PC-3 (cell line): Measurements from ENCODE around the gene OR56B4. TPM values are rescaled to one million over a fixed set of nuclear protein-coding genes. Genes with fewer than 3 reads are reported as not detected.

Experiments used
- ATAC-seq: fragments of 200-7000 bp; cut with Tn5 transposase; 2 replicates; pipeline ENCODE4 v1.9.1; 2020; ENCODE audit warnings: mild to moderate bottlenecking, moderate library complexity
- BruUV-seq: library from RNA; stranded (reverse); fragments of 400-500 nt; replicated peaks from 2 replicates; lab custom pipeline; 2021; lab: Mats Ljungman, UMichigan
- CTCF ChIA-PET: fragments of 300-600 bp; sonication (Branson Sonifier 250); formaldehyde crosslinking; loops from one replicate; lab custom pipeline; 2022; ENCODE audit warnings: antibody characterized with exemption; lab: Charles Lee
- POLR2A ChIA-PET: fragments of 300-600 bp; sonication (Branson Sonifier 250); formaldehyde crosslinking; loops from one replicate; lab custom pipeline; 2022; ENCODE audit warnings: antibody characterized with exemption; ENCODE audit not compliant: unreplicated experiment; lab: Charles Lee
- DNase-seq: peaks from one replicate; pipeline ENCODE4 v3.0.0-alpha.2; 2015
- H2AFZ ChIP-seq: fragments of 300-600 bp; sonication (generic); 2 replicates; pipeline ENCODE4 v1.6.0; 2016; ENCODE audit warnings: antibody characterized with exemption, low read length
- H3F3A ChIP-seq: fragments of 300-600 bp; sonication (generic); one replicate; pipeline ENCODE4 v1.6.0; 2017; ENCODE audit warnings: antibody characterized with exemption, low read length, control low read depth, mild to moderate bottlenecking; ENCODE audit not compliant: unreplicated experiment
- H3K27ac ChIP-seq: fragments of 300-600 bp; sonication (generic); 2 replicates; pipeline ENCODE4 v1.5.1; 2016; ENCODE audit warnings: mild to moderate bottlenecking, low read length
- H3K27me3 ChIP-seq: fragments of 300-600 bp; sonication (generic); 2 replicates; pipeline ENCODE4 v1.6.1; 2016; ENCODE audit warnings: low read length, mixed read lengths
- H3K36me3 ChIP-seq: fragments of 300-600 bp; sonication (generic); 2 replicates; pipeline ENCODE4 v1.6.1; 2016; ENCODE audit warnings: low read depth, mixed run types, low read length, mixed read lengths
- H3K4me1 ChIP-seq: fragments of 300-600 bp; sonication (generic); 2 replicates; pipeline ENCODE4 v1.5.1; 2016; ENCODE audit warnings: low read length; ENCODE audit not compliant: insufficient read depth
- H3K4me2 ChIP-seq: fragments of 300-600 bp; sonication (generic); 2 replicates; pipeline ENCODE4 v1.6.0; 2016; ENCODE audit warnings: low read length
- H3K4me3 ChIP-seq: fragments of 300-600 bp; sonication (generic); 2 replicates; pipeline ENCODE4 v1.5.1; 2016; ENCODE audit warnings: mild to moderate bottlenecking, low read length, mixed read lengths
- H3K79me2 ChIP-seq: fragments of 300-600 bp; sonication (generic); 2 replicates; pipeline ENCODE4 v1.6.1; 2017; ENCODE audit warnings: low read length, mixed read lengths
- H3K9ac ChIP-seq: fragments of 300-600 bp; sonication (generic); 2 replicates; pipeline ENCODE4 v1.6.0; 2016; ENCODE audit warnings: mild to moderate bottlenecking, low read length
- H3K9me2 ChIP-seq: fragments of 300-600 bp; sonication (generic); replicated peaks from 2 replicates; pipeline ENCODE4 v1.6.1; 2016; ENCODE audit warnings: mixed run types, low read length, mixed read lengths
- H3K9me3 ChIP-seq: fragments of 300-600 bp; sonication (generic); 2 replicates; pipeline ENCODE4 v1.6.1; 2016; ENCODE audit warnings: low read length, mixed read lengths
- H4K20me1 ChIP-seq: fragments of 300-600 bp; sonication (generic); 2 replicates; pipeline ENCODE4 v1.6.1; 2016; ENCODE audit warnings: low read length, mixed read lengths
- CTCF ChIP-seq: fragments of 300-600 bp; sonication (generic); conservative IDR thresholded peaks from 2 replicates; pipeline ENCODE4 v1.5.1; 2017; ENCODE audit warnings: antibody characterized with exemption, low read depth, mild to moderate bottlenecking, low read length
- EZH2 ChIP-seq: fragments of 300-600 bp; sonication (generic); IDR thresholded peaks from one replicate; pipeline ENCODE4 v1.6.1; 2017; ENCODE audit warnings: antibody characterized with exemption, mild to moderate bottlenecking, low read length; ENCODE audit not compliant: unreplicated experiment
- EZH2phosphoT487 ChIP-seq: fragments of 300-600 bp; sonication (generic); IDR thresholded peaks from 2 replicates; pipeline ENCODE4 v1.6.1; 2018; ENCODE audit warnings: mild to moderate bottlenecking, antibody characterized with exemption, low read length, borderline replicate concordance
- intact Hi-C: fragments of 100-400 bp; cut with micrococcal nuclease; formaldehyde crosslinking; loops from 2 replicates; pipeline ENCODE4 v1.9.0; 2023
- total RNA-seq: library from RNA; depleted of rRNA; stranded (reverse); fragments of >200 nt; gene quantifications from 2 replicates; pipeline ENCODE4 v1.2.3, GENCODE V29; 2014

OR56B4 gene
- total RNA-seq, 1 experiment from 2014 or later: not detected

- peak; percentile 3 for DNase-seq
- Histone ChIP-seq H2AFZ (no peak overlapping the region), H3K4me3 (no peak overlapping the region), H4K20me1 (no peaks in the 10 kb centered on the region), H3K27ac (no peak overlapping the region), H3K4me1 (no peaks in the 10 kb centered on the region), H3K27me3 (peaks cover 16% of the 10 kb centered on the region), H3K9me3 (no peaks in the 10 kb centered on the region), H3K36me3 (no peaks in the 10 kb centered on the region), H3K9ac (no peak overlapping the region), H3K79me2 (no peaks in the 10 kb centered on the region), H3K9me2 (no peaks in the 10 kb centered on the region), H3K4me2 (no peak overlapping the region), H3F3A (no peaks in the 10 kb centered on the region)
- TF ChIP-seq EZH2: no peak
- no peak for TF ChIP-seq EZH2phosphoT487
- TF ChIP-seq CTCF: no peak
- CTCF ChIA-PET: no interaction called here
- no TSS peak for BruUV-seq
- POLR2A ChIA-PET: no interaction called here
- no peak for ATAC-seq
- intact Hi-C loops: no loop called here
Measured at GRCh38 chr11:6127881-6128280, 20.4 kb downstream of the OR56B4 start.

DNA sequence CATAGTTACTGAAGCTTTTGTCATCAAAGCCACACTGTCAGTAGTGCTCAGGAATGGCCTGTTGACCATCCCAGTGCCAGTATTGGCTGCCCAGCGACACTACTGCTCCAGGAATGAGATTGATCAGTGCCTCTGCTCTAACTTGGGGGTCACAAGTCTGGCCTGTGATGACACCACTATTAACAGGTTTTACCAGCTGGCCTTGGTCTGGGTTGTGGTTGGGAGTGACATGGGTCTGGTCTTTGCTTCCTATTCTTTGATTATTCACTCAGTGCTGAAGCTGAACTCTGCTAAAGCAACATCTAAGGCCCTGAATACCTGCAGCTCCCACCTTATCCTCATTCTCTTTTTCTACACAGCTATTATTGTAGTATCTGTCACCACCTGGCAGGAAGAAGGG is 21.5 kb downstream of the OR56B4 start:
- ATAC-seq: no peak
- no peak for DNase-seq

More for the DNA sequence above, 21.5 kb downstream of the OR56B4 start:
- no peaks in the 10 kb centered on the region for H3F3A ChIP-seq
- no TSS peak for BruUV-seq
- H3K36me3 ChIP-seq: no peaks in the 10 kb centered on the region
- no peak overlapping the region for H3K4me2 ChIP-seq
- intact Hi-C loops: no loop called here
- POLR2A ChIA-PET: no interaction called here
- TF ChIP-seq EZH2: no peak
- TF ChIP-seq CTCF: no peak
- TF ChIP-seq EZH2phosphoT487: no peak
- H3K27me3 ChIP-seq: peaks cover 25% of the 10 kb centered on the region
- no peaks in the 10 kb centered on the region for H3K79me2 ChIP-seq
- no peak overlapping the region for H3K4me3 ChIP-seq
- no peaks in the 10 kb centered on the region for H3K9me3 ChIP-seq
- no peaks in the 10 kb centered on the region for H3K9me2 ChIP-seq
- no peak overlapping the region for H3K9ac ChIP-seq
- H3K4me1 ChIP-seq: no peaks in the 10 kb centered on the region
- CTCF ChIA-PET: no interaction called here
- no peak overlapping the region for H2AFZ ChIP-seq
- no peaks in the 10 kb centered on the region for H4K20me1 ChIP-seq
- no peak overlapping the region for H3K27ac ChIP-seq
